Activated CD8-positive, alpha-beta T cell treated with anti-CD3 and anti-CD28 coated beads for 36 hours (primary cell): ENCODE data around the gene GEMIN4. TPM values are rescaled to one million over a fixed set of nuclear protein-coding genes. Genes with fewer than 3 reads are reported as not detected.

ENCODE experiments used
- ATAC-seq: fragments of 200-7000 bp; cut with Tn5 transposase; one replicate; pipeline ENCODE4 v1.10.0; 2021; ENCODE audit warnings: mild to moderate bottlenecking, moderate library complexity
- CTCF ChIA-PET: fragments of 350-600 bp; sonication (Branson Sonifier 250); formaldehyde crosslinking; loops from one replicate; lab custom pipeline; 2021; ENCODE audit warnings: antibody characterized with exemption; lab: Charles Lee
- POLR2A ChIA-PET: fragments of 350-600 bp; sonication (Branson Sonifier 250); formaldehyde crosslinking; loops from one replicate; lab custom pipeline; 2021; ENCODE audit warnings: antibody characterized with exemption; lab: Charles Lee
- DNase-seq: peaks from one replicate; pipeline ENCODE4 v3.0.0-alpha.2; 2020
- H3K27ac Mint-ChIP-seq: one replicate; pipeline ENCODE4 v1.8.0; 2021; ENCODE audit warnings: mild to moderate bottlenecking, mixed read lengths
- H3K27me3 Mint-ChIP-seq: one replicate; pipeline ENCODE4 v1.8.0; 2021; ENCODE audit warnings: mixed read lengths
- H3K36me3 Mint-ChIP-seq: one replicate; pipeline ENCODE4 v1.8.0; 2021; ENCODE audit warnings: low read depth, mixed read lengths
- H3K4me1 Mint-ChIP-seq: one replicate; pipeline ENCODE4 v1.8.0; 2021; ENCODE audit warnings: low read depth, mixed read lengths
- H3K4me3 Mint-ChIP-seq: one replicate; pipeline ENCODE4 v1.8.0; 2021; ENCODE audit warnings: mild to moderate bottlenecking, moderate library complexity, mixed read lengths
- H3K9me3 Mint-ChIP-seq: one replicate; pipeline ENCODE4 v1.8.0; 2021; ENCODE audit warnings: mixed read lengths
- CTCF ChIP-seq: fragments of 200-600 bp; IDR thresholded peaks from one replicate; pipeline ENCODE4 v1.8.0; 2022; ENCODE audit warnings: antibody characterized with exemption, mild to moderate bottlenecking
- intact Hi-C: fragments of 100-400 bp; cut with micrococcal nuclease; formaldehyde crosslinking; loops from one replicate; pipeline ENCODE4 v1.10.0; 2022
- total RNA-seq, 2 experiments: library from RNA; stranded (reverse); gene quantifications; one replicate each; pipeline ENCODE4 v1.2.3, GENCODE V29; 2021

GEMIN4 gene
- 10 to 100 TPM; 52.8 to 55.8 TPM for total RNA-seq

GRCh38 chr17:752002-752619 lies at the start of gene GEMIN4:
GEMIN4 (minus strand) TSS chr17:752264; CDS start chr17:752142, 122 bp downstream.
- CTCF ChIA-PET: interaction anchor here (0.8 to 2.0 kb wide), 7 partner anchors 11 to 340 kb away, joined by 3 to 9 read pairs (median 4); partner anchors contain the start of genes GLOD4, MRM3 and NXN
- peak; percentile 94 for TF ChIP-seq CTCF
- H3K36me3 Mint-ChIP-seq: peaks cover 50% of the 10 kb centered on the region

GRCh38 chr17:801660-802059 lies 49.6 kb upstream of the GEMIN4 start:
- POLR2A ChIA-PET: interaction anchor here (0.9 kb wide), 1 partner anchor 9 kb away, joined by 3 read pairs; no protein-coding TSS in a partner anchor
- no peaks in the 10 kb centered on the region for H3K27me3 Mint-ChIP-seq
- H3K27ac Mint-ChIP-seq: no peak overlapping the region
- DNase-seq (no peak), ATAC-seq (no peak)
- no peak overlapping the region for H3K4me3 Mint-ChIP-seq
- no peaks in the 10 kb centered on the region for H3K9me3 Mint-ChIP-seq
- intact Hi-C loops: no loop called here
- CTCF ChIA-PET: no interaction called here
- H3K36me3 Mint-ChIP-seq: no peaks in the 10 kb centered on the region
- TF ChIP-seq CTCF: no peak
- no peaks in the 10 kb centered on the region for H3K4me1 Mint-ChIP-seq

More at GRCh38 chr17:752002-752619, at the start of gene GEMIN4:
- H3K27me3 Mint-ChIP-seq: no peaks in the 10 kb centered on the region
- peak; percentile 96 for DNase-seq
- POLR2A ChIA-PET: interaction anchor here (0.9 to 5.0 kb wide), 9 partner anchors 9 to 228 kb away, joined by 3 to 34 read pairs (median 4); partner anchors contain the start of genes GLOD4, MRM3, NXN and VPS53
- H3K4me3 Mint-ChIP-seq: peak within 1 kb of the TSS; percentile 90
- peaks cover 32% of the 10 kb centered on the region for H3K4me1 Mint-ChIP-seq
- peaks cover 5% of the 10 kb centered on the region for H3K9me3 Mint-ChIP-seq
- ATAC-seq: peak; percentile 90
- peak within 1 kb of the TSS; percentile 95 for H3K27ac Mint-ChIP-seq
- intact Hi-C loops: no loop called here

GRCh38 chr17:800446-801242 lies 48.6 kb upstream of the GEMIN4 start:
- no peak overlapping the region for H3K27ac Mint-ChIP-seq
- intact Hi-C loops: no loop called here
- DNase-seq (no peak), ATAC-seq (no peak)
- no peak overlapping the region for H3K4me3 Mint-ChIP-seq
- H3K9me3 Mint-ChIP-seq: no peaks in the 10 kb centered on the region
- no peaks in the 10 kb centered on the region for H3K27me3 Mint-ChIP-seq
- H3K36me3 Mint-ChIP-seq: no peaks in the 10 kb centered on the region
- TF ChIP-seq CTCF: no peak
- no peaks in the 10 kb centered on the region for H3K4me1 Mint-ChIP-seq
- ChIA-PET POLR2A (no interaction called here), CTCF (interaction anchor here (1.5 kb wide), 1 partner anchor 180 kb away, joined by 5 read pairs; no protein-coding TSS in a partner anchor)

- Mint-ChIP-seq H3K4me1 (no peaks in the 10 kb centered on the region), H3K27me3 (no peaks in the 10 kb centered on the region), H3K27ac (no peak overlapping the region), H3K9me3 (no peaks in the 10 kb centered on the region), H3K36me3 (no peaks in the 10 kb centered on the region), H3K4me3 (no peak overlapping the region)
- POLR2A ChIA-PET: interaction anchor here (0.6 kb wide), 1 partner anchor 11 kb away, joined by 3 read pairs; no protein-coding TSS in a partner anchor
- TF ChIP-seq CTCF: no peak
- no peak for ATAC-seq
- intact Hi-C loops: loop anchor here (5.0 kb wide), 1 partner anchor 178 kb away; the partner anchor contains the start of gene NXN
- DNase-seq: no peak
- CTCF ChIA-PET: interaction anchor here (1.2 to 6.1 kb wide), 2 partner anchors 181 to 198 kb away, joined by 3 to 63 read pairs; partner anchors contain the start of genes NXN and TIMM22
Observed at GRCh38 chr17:799261-799660, 47.2 kb upstream of the GEMIN4 start.
